ENCODE data around the gene YDJC.
"Not testable (repeated sequence)": the region's sequence is repeated elsewhere in the genome, so short reads cannot be mapped to it uniquely, and the experiment has no call there.

Gene YDJC

GRCh38 chr22:21603973-21604372 lies 25.8 kb downstream of the YDJC start:
- DNase-seq: no peak

- DNase-seq: no peak
These were observed 27.2 kb downstream of the YDJC start for GRCh38 chr22:21602579-21602978.

GRCh38 chr22:21599053-21599893 lies 30.5 kb downstream of the YDJC start:
- no peak for DNase-seq

- DNase-seq: no peak
These were observed 31.5 kb downstream of the YDJC start for GRCh38 chr22:21598302-21598701.

DNA sequence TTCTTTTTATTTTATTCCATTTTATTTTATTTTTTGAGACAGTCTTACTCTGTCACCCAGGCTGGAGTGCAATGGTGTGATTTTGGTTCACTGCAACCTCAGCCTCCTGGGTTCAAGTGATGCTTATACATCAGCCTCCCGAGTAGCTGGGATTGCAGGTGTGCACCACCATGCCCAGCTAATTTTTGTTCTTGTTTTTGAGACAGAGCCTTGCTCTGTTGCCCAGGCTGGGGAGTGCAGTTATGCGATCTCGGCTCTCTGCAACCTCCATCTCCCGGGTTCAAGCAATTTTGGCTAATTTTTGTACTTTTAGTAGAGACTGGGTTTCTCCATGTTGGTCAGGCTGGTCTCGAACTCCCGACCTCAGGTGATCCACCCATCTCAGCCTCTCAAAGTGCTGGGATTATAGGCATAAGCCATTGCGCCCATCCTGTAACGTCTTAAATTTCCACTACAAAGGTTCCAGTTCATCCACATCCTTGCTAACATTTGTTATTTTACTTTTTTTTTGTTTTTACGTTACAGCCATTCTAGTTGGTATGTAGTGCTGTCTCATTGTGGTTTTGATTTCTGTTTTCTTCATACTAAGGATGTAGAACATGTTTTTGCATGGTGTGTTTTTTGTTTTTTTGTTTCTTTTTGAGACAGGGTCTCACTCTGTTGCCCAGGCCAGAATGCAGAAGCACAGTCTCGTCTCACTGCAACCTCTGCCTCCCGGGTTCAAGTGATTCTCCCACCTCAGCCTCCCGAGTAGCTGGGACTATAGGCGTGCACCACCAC lies 33.3 kb downstream of the YDJC start:
- DNase-seq: not testable (repeated sequence)

- DNase-seq: no peak
These were observed 34.9 kb downstream of the YDJC start for GRCh38 chr22:21594865-21595452.

DNA sequence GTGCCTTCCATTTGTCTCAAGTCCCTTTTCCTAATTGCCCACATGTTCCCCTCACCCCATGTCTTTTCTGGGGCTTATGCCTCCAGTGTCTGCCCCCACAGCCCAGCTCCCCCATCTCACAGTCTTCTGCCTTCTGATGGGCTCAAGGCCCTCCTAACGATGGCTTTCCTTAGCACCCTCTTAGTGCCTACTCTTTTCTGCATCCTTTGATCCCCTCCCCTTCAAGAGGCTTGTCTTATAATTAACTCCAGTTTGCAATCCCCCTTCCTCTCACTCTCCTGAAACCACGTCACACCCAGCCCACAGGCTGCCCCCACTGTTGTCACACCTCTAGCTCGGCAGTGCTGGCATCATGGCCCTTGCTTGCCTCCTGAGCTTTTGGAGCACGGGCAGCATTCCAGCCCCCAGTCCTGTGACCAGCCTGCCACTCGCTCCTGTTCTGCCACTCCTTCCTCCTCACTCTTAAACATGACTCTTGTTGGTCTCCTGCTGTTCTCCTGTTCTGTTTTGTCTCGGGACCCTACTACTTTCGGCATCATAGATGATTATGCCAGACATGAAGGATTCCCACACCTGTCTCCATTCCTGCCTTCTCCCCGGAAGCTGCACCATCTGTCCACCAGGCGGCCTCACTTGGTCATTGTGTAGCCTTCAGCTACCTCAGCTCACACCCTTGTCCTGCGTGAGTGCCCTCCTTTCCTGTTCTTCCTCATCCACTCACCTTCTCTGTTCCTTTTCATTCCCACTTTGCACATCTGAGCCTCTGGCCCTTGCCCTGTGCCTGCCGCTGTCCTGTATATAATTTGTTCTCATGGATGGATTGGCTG lies 36.2 kb downstream of the YDJC start:
- DNase-seq: no peak

DNA sequence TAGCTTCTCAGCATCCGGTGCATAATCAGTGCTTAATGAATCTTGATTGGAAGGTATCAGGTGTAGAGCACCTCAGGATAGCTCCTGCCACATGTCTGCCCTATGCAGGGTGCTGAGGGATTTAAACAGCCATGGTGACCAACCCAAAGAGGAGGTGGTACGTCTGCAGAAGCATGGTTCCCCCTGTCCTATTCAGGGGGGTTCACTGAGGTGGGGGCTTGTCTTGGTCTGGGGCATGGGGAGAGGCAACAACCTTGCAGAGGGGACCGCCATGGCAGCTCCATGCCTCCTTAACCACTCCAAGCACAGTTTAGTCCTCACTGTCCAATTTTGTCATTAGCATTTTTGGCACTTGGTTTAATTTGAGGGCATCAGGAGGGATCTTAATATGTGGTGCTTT lies 37.4 kb downstream of the YDJC start:
- DNase-seq: no peak

DNA sequence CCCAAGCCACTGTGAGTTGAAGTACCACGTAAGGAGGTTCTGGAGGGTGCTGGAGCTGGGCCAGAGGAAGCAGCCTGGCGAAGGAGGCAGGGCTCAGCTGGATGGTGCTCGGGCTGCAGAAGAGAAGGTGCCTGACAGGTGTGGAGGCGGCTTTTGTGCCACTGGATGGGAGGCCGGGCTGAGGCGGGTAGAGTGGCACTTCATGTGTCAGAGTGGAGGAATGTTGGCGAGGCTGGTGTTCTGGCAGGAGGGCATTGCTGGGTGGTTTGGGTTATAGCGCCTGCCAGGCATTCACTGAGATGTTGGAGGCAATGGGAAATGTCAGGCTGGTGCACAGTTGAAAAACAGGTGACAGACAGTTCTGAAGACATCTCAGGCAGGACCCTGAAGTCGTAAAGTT lies 38.1 kb downstream of the YDJC start:
- DNase-seq: no peak

GRCh38 chr22:21590809-21591641 lies 38.8 kb downstream of the YDJC start:
- DNase-seq: no peak

- DNase-seq: no peak
These were observed 40.4 kb downstream of the YDJC start for GRCh38 chr22:21589396-21589795.

GRCh38 chr22:21587803-21588611 lies 41.8 kb downstream of the YDJC start:
- DNase-seq: peak; percentile 18

GRCh38 chr22:21585389-21585788 lies 44.4 kb downstream of the YDJC start:
- no peak for DNase-seq

DNA sequence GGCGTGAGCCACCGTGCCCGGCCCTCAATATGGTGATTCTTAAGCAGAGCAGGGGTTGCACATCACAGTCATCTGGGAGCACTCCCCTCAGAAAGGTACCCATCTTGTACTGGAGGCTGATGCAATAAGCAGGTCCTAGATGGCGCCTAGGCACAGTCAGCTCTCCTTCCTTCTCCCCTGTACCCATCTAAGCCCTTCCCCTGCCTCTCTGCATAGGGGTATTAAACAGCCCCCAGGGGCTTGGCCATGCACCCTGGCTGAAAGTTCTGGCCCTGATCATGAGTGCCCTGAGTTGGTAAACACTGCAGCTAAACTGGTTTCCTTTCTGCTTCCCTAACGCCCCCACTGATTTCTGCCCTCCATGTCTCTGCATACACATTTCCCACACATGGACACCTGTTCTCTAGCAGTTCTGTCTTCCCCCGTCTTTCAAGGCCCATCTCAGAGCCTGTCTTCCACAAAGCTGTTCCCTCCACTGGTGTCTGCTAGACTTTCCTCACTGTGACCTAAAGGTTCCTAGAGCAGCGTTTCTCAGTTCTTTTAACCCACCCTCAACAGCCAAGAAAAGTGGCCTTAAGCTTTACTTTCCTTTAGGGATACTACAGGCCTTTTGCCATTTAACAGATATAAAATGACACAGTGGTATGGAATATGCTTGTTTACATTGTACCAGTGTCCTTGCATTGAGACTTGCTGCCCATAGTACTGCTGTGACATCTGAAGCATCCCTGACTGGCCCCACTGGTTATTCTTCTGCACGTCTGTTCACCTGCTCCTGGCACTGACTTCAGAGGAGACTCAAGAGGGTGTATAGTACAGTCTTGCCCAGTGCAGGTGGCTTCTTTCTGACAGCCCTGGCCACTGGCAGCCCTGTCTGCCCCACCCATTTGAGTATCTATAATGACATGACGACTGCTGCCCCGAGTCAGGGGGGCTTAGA lies 46.8 kb downstream of the YDJC start:
- DNase-seq: no peak

DNA sequence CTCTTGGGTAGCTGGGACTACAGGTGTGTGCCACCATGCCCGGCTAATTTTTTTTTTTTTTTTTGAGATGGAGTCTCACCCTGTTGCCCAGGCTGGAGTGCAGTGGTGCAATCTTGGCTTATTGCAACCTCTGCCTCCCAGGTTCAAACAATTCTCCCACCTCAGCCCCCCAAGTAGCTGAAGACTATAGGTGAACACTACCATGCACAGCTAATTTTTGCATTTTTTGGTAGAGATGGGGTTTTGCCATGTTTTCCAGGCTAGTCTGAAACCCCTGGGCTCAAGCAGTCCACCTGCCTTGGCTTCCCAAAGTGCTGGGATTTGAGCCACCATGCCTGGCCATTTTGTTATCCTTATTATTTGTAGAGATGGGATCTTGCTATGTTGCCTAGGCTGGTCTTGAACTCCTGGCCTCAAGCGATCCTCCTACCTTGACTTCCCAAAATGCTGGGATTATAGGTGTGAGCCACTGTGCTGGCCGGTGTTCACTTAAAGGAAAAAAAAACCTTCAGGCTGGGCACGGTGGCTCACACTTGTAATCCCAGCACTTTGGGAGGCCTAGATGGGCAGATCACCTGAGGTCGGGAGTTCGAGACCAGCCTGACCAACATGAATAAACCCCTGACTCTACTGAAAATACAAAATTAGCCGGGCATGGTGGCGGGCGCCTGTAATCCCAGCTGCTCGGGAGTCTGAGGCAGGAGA lies 48.7 kb downstream of the YDJC start:
- not testable (repeated sequence) for DNase-seq

- not testable (repeated sequence) for DNase-seq
These were observed 49.2 kb downstream of the YDJC start for GRCh38 chr22:21580623-21581007.

GRCh38 chr22:21579474-21579851 lies 50.4 kb downstream of the YDJC start:
- no peak for DNase-seq

Measured in NCI-H1694 (cell line).